GM19351 (cell line): ENCODE data around the gene HDAC4.
A peak's percentile ranks its signal among the peaks of the same experiment; 100 is the strongest.

Experiments
- ATAC-seq: cut with Tn5 transposase; IDR thresholded peaks from one replicate; pipeline ENCODE4 v1.9.1; 2021; ENCODE audit warnings: mild to moderate bottlenecking, moderate library complexity; ENCODE audit not compliant: unreplicated experiment

Gene HDAC4

DNA sequence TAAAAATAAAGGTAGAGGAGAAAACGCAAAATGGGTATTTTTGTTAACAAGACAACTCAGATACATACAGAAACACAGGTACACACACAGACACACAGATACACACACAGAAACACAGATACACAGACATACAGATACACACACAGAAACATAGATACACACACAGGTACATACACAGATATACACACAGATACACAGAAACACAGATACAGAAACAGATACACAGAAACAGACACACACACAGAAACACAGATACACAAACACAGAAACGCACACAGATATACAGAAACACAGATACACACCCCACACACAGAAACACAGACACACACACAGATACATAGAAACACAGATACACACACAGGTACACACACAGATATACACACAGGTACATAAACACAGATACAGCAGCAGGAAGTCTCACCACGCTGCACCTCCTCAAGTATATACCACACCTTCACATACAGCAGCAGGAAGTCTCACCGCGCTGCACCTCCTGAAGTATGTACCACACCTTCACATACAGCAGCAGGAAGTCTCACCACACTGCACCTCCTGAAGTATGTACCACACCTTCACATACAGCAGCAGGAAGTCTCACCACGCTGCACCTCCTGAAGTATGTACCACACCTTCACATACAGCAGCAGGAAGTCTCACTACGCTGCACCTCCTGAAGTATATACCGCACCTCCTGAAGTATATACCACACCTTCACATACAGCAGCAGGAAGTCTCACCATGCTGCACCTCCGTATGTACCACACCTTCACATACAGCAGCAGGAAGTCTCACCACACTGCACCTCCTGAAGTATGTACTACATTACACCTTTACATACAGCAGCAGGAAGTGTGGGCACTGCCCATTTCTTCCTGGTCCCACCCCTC, 250.5 kb downstream of the HDAC4 start:
- no peak for ATAC-seq

DNA sequence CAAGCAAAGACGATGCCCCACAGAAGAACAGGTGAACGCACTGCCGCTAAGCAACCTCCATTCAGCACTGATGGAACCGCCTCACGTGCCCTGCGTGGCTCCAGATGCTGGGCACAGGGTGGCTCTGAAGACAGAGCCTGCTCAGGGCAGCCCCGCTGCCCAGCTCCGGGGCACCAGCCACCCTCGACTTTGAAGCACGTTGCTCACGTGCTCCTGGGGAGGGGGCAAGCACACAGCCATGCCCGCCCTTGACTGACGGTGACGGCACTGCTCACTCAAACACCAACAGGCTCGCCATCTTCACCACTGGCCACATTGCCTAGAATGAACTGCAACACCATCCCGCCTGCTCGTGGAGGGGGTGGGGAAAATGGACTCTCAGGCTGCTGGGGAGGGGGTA, 251.3 kb downstream of the HDAC4 start:
- ATAC-seq, result no peak

- ATAC-seq, result no peak
Measured at GRCh38 chr2:239148495-239149200, 252.2 kb downstream of the HDAC4 start.

DNA sequence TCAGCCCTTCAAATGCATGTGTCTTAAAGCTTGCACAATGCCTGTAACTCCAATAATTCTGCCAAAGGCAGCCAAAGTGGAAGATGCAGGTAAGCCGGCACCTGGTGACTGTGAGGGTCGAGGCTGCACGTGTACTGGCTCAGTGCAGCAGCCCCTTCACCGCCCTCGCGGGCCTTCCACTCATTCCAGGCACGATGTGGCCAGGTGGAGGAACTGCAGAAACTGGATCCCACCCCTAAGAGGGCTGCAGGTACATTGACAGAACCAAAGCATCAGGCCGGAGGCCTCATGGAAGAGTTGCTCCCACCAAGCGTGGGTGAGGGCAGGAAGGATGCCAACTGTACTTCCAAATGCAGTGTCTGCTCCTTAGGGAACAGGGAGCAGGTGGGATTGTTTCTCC, 253.4 kb downstream of the HDAC4 start:
- ATAC-seq, result no peak

DNA sequence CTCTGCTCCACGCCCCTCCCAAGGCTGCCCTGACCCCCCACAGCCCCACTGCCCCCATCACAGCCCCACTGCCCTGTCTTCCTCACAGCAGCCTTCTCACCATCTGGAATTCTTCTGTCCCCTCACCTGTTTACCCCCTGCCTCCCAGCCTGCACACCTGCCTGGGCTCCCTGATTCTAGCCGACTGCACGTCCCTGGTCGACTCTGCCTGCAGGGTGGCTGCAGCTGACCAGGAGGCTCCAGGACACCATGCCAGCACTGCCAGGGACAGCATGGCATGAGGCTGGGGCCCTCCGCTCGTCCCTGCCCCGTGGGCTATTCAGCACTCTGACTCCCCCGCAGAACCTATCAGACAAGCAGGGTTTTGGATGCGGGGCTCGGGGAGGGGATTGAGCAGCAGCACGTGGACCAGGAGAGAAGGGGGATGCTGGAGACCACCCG, 254.1 kb downstream of the HDAC4 start:
- no peak for ATAC-seq

DNA sequence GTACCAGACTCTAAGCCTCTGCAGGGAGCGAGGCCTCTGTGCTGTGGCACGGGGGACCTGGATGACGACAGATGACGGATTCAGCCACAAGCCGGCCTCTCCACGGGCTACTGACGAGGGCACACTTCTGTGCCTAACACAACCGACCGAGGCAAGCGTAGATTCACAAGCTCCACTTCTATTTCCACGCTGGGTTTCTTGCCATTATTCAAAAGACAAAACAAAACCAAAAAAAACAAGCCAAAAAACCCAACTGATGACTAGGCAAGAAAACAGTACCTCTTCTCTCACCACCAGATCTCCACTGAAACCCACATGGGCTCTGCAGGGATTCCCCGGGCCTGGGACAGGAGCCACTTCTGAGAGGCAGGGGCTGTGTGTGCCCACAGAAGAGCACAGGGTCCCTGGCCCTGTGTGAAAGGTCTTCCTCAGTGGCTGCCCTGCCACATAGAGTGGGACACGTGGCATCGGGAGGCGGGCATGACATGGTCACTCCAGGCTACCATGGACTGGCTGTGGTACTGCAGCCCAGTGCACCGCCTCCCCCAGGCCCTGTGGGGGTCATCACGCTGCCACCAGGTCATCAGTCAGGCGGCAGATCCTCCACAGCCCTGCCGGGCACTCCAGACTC, 254.7 kb downstream of the HDAC4 start:
- peak; percentile 56 for ATAC-seq

DNA sequence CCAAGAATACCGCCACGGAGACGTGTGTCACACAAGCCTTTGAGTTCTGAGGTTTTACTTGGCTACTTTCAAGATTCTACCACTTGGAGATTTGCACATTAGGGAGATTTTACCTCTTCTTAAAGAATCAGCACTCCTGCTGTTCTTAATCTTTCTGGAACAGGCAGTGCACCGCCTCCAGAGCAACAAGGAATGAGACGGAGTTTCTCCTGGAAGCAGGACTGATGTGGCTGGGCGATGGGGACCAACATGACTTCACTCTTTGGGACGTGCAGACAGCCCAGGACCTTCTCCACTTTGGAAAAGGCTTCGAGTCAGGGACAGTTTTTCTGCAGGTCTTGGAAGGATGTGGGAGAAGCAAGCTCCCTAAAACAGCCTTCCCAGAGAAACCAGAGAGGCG, 255.2 kb downstream of the HDAC4 start:
- no peak for ATAC-seq

- ATAC-seq, result no peak
Measured at GRCh38 chr2:239145106-239145505, 255.7 kb downstream of the HDAC4 start.

- ATAC-seq, result no peak
Measured at GRCh38 chr2:239144713-239144999, 256.2 kb downstream of the HDAC4 start.

DNA sequence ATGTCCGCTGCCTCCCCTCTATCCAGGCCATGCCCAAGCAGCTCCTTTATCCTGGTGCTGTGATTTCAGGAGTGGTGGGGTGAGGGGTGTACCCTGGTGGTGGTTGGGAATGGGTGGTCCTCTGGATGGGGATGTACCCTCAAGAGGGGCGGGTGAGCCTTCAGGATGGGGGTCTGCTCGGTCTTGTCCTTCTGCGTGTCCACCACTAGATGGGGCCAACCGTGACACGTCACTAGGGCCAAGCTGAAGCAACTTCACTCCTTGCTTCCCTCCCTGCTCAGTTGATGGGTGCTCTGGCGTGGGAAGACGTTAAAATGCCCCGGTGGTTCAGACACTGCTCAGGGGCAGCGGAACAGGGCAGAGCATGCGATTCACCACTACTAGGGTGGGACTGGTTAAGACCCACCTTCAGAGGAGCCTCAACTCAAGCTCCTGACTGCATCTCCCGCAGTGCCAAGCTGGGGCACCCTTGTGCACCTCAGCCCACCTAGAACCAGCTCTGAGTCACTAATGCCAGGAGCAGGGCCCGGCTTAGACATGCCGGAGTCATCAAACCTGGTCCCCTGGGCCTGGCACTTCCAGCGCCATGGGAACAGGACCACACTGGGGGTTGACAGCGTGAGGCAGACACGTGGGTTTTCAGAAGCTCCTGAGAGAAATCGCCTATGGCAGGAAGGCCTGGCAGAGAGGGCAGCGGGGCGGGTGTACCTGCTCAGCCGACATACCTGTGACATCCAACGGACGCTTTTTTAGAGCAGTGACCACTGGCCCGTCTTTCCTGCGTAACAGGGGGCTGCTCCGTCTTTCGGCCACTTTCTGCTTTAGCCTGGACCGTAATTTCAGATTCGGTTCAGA, 256.7 kb downstream of the HDAC4 start:
- ATAC-seq, result no peak

GRCh38 chr2:239142806-239143205, 258.0 kb downstream of the HDAC4 start:
- no peak for ATAC-seq

- no peak for ATAC-seq
Measured at GRCh38 chr2:239142296-239142695, 258.5 kb downstream of the HDAC4 start.

DNA sequence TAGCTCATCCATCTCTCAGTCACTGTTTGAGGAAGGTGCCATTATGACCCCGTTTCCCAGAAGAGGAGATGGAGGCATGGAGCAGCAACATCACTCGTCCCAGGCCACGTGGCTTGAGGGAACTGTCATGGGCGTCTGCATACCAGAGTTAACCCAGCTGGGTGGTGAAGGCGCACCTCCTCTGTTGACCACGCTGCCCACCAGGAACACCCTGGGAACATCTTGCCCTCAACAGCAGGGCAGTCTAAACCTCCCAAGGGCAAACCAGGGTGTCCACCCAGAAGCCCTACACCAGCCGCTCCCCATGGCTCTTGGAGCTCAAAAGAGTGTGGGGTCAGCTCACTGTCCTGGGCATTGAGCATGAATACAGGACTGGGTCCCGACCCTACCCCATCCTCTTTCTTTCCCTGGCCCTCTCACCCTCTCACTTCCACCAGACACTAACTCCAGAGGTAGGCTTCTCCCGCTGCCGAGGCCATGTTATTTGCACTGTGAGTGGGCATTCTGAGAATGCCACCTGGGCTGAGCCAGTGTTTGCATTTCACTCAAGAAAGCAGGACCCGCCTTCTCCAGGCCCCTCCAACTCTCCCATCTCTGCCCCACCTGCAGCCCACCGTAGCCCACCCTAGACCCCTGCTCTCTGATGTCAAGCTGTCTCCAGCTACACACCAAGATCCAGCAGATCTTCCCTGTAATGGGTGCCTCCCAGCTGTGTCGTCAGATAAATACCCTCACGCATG, 259.6 kb downstream of the HDAC4 start:
- ATAC-seq, result no peak

- ATAC-seq, result no peak
Measured at GRCh38 chr2:239140346-239141020, 260.3 kb downstream of the HDAC4 start.

GRCh38 chr2:239139566-239139965, 261.3 kb downstream of the HDAC4 start:
- ATAC-seq, result no peak

GRCh38 chr2:239139101-239139500, 261.7 kb downstream of the HDAC4 start:
- ATAC-seq, result no peak

- ATAC-seq, result no peak
Measured at GRCh38 chr2:239138610-239139009, 262.2 kb downstream of the HDAC4 start.

DNA sequence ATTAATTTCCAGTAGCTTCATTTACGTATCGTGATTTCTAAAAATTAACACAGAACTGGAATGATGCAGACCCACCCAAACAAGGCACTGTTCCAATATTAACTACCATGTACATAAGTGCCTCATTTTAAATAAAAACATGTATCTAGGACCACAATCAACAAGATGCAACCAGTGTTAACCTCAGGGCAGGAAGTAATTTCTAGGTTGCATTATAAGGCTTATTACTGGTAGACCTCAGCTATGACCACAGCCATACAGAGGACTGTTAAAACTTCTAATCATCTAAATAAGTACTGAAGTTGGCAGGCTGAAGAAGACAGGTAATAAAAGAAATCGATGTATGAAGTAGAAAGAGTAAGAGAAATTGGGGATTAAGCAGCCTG, 262.9 kb downstream of the HDAC4 start:
- no peak for ATAC-seq

DNA sequence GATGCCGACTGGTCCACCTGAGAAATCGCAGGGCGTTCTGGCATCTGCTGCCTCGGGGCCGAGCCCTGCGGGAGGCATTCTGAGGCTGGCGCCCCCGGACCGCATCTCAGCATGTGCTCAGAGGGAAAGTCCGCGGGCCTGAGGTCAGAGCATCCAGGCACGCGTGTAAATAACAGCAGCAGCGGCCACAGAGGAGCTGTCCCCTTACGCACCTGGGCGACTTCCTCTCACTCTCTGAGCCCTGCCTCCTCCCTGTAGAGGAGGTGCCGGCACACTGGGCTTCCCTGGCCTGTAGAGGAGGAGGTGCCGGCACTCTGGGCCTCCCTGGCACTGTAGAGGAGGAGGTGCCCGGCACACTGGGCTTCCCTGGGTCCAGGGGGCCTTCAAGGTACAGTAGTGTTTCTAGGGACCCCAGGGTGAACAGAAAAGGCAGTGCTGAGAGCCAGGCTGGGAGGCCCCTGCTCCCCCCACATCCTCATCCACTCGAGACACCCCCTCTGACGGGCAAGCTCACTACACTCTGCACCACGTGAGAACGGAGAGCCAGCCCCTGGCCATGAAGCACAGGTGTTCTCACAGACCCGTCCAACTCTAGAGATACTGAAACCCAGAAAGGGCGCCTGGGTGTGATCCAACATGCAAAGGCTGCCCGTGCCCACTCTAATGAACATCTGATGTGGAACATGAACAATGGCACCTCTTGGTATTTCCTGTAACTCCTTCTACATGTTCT, 263.5 kb downstream of the HDAC4 start:
- no peak for ATAC-seq
